T-helper 1 cell (primary cell): ENCODE data around the gene NPAS3.

Experiments used
- DNase-seq, 5 donors: peaks; one replicate each; pipeline ENCODE4 v3.0.0-alpha.2; 2012 to 2020

NPAS3 gene

GRCh38 chr14:32940711-32941667 is 2.3 kb downstream of the NPAS3 start:
- no peak for DNase-seq

DNA sequence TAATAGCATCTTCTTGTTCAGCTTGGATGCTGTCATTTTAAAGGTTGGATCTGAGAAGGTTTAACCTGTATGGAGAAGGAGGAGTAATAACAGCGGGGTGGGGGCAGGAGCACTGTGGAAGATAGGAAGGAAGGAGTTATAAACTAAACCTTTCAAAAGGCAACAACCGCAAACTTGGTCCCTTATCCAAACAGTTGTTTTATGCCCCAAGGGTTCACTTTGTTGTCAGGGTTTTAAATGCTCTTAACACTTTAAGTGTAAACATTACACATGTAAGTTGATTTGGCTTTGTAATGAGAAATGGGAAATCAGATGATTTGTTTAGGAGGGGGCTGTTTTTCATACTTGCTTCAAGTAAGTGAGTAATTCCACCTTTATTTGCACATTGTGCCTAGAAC is 3.0 kb downstream of the NPAS3 start:
- no peak for DNase-seq

- DNase-seq, result no peak
Measured at GRCh38 chr14:32947081-32947480, 8.4 kb downstream of the NPAS3 start.

DNA sequence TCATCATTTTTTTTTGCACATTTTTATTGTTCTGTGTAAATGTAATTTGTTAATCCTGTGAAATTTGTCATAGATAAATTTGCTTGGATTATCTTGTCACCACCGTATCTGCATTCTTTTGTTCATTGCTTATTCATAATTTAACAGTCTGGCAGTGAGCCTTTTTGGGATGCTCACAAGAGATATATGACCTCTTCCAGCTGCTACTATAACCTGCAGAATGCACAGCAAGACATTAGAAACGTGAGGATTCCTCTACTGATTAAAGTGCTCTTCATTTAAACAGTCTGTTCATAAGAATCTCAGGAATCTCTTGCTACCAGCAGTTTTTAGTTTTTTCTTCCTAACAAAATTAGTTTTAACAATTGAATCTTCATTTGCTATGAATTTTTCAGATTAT is 9.1 kb downstream of the NPAS3 start:
- DNase-seq, result no peak

- no peak for DNase-seq
Measured at GRCh38 chr14:32950584-32950983, 11.9 kb downstream of the NPAS3 start.

GRCh38 chr14:32967421-32967820 is 28.7 kb downstream of the NPAS3 start:
- no peak for DNase-seq

DNA sequence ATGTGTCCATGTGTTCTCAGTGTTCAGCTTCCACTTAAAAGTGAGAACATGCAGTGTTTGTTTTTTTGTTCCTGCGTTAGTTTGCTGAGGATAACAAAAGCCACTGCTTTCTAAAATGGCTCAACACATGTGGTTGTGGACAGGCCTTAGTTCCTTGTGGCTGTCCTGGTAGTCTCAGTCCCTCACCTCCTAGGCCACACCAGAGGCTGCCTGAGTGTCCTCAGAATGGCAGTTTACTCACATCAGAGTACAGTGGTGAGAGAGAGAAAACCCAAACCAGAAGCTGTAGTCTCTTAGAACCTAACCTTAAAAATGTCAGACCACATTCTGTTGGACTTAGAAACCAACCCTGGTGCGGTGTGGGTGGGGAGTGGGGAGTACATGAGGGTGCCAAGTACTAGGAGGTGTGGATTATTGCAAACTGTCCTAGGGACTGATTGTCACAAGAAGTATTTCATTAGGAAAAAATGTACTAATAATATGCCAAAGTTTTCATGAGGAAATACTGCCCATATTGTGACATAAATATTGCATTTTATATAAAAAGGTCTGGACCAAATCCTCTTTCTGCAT is 30.4 kb downstream of the NPAS3 start:
- no peak for DNase-seq

GRCh38 chr14:32977913-32978312 is 39.2 kb downstream of the NPAS3 start:
- DNase-seq, result no peak

- DNase-seq, result no peak
Measured at GRCh38 chr14:32978691-32979255, 40.1 kb downstream of the NPAS3 start.

DNA sequence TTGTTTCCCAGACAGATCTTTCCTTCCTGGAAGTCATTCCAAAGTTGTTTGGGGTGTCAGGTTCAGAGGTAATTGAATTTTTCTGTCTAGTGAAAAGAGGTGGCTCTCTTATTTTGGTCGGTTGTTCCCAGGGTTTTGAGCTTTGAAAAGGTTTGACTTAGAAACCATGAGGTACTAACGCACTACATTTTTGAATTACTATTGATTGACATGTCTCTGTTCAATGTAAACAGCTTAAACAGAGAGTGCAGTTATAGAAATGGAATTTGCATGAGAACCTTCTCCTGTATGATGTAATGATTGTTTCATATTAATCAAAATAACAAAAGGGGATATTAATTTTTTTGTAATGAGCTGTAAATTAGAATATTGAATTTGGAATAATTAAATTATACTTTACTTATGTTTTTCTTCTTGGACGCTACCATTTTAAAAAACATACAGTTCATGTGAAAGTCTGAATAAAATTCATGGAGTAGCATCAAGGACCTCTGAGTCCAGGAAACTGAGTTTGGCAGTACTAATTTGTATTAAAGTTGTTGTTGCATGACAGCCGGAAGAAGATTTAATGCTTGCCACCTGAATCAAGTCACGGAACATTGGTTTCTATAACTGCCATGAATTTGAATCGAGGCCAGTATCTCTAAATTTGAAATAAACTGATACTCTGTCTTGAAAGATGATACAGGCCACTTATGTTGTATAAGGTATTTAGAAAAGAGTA is 41.7 kb downstream of the NPAS3 start:
- no peak for DNase-seq

GRCh38 chr14:32980902-32981501 is 42.3 kb downstream of the NPAS3 start:
- DNase-seq, result no peak

DNA sequence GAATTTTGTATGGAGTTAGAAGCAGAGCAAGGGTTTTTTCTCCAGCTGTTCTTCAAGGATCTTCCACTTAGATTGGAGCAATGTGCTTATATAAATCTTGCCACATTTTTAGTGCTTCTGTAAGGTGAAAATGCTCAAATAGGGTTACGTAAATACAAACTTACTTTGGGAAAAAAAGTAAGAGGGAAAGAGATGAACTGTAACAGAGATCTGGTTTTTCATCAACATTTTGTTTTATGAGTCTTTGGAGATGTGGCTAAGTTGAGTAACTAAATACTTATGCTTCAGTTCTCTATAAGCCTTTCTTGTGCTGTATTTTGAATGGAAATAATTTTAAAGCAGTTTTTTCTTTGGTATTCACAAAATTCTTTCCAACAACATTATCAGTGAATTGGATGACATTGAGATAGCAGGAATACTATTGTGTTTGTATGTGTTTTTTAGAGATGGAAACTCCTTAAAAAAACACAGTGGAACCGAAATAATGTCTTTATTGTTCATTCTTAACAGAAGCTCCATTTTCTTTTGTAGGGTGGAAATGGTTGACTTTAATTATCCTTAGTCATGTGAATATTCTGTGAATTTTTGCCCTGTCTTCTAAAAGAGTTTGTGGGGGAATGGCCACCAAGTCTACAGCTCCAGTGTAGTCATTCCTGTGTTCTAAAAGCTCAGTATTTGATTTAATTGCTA is 45.7 kb downstream of the NPAS3 start:
- no peak for DNase-seq

DNA sequence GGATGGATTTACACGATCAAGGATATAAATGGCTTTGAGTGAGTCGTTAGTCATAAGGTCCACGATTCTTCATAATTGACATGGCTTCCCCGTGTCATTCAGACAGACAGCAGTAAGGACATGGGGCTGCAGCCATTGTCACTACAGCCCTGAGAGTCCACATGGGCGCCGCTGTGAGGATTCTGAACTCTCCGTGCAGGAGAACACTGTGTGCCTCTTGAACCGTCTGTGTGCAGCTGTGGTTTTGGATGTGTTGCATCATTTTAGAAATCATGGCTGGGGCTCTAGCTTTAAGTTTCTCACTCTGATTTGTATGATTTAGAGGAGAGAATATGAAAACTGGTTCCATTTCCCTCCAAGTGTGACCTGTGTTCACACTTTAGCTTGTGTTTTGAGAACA is 47.2 kb downstream of the NPAS3 start:
- DNase-seq, result no peak

- no peak for DNase-seq
Measured at GRCh38 chr14:32986791-32987540, 48.3 kb downstream of the NPAS3 start.

- DNase-seq, result no peak
Measured at GRCh38 chr14:32991691-32992090, 53.0 kb downstream of the NPAS3 start.

DNA sequence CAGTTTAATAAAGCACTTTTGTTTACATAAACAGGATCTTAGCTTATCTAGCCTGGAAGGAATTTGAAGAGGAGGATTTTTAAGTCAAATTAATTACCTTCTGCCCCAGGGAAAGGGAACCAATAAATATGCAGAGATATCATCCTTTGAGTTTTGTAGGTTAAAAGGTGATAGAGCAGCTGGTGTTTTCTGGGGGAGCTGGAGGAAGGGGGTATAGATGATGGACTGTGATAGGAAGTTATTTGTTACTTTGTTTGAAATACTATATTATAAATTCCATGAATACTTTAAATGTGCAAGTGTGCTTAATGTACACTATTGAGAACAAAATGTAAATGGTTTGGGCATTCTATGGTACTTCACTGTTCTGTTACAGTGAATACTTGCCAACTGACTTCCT is 55.2 kb downstream of the NPAS3 start:
- DNase-seq, result no peak

DNA sequence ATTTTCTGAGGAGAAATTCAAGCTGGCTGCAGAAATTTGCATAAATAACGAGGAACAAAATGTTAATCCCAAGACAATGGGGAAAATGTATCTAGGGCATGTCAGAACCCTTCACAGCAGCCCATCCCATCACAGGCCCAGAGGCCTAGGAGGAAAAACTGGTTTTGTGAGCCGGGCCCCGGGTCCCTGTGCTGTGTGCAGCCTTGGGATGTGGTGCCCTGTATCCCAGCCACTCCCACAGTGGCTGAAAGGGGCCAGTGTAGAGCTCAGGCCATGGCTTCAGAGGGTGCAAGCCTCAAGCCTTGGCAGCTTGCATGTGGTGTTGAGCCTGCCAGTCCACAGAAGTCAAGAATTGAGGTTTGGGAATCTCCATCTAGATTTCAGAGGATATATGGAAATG is 57.7 kb downstream of the NPAS3 start:
- DNase-seq, result no peak

DNA sequence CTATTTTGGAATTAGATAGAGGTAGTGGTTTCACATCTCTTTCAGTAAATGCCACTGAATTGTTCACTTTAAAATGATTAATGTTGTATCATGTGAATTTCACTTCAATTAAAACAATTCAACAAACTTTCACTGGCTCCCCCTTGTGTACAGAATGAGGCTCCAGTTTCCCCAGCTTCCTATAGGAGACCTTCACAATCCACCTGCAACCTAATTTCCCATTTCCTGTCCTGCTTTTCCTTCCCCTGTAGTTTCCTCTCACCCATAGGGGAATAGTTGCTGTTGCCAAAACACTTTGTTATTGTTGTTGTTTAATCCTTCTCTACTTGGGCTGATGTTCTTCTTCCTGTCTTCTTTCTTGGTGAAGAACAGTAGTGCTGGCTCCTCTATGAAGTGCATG is 59.8 kb downstream of the NPAS3 start:
- DNase-seq, result no peak

GRCh38 chr14:33009673-33010072 is 71.0 kb downstream of the NPAS3 start:
- DNase-seq, result no peak

- no peak for DNase-seq
Measured at GRCh38 chr14:33010495-33010894, 71.8 kb downstream of the NPAS3 start.

GRCh38 chr14:33014710-33015109 is 76.0 kb downstream of the NPAS3 start:
- DNase-seq, result no peak

DNA sequence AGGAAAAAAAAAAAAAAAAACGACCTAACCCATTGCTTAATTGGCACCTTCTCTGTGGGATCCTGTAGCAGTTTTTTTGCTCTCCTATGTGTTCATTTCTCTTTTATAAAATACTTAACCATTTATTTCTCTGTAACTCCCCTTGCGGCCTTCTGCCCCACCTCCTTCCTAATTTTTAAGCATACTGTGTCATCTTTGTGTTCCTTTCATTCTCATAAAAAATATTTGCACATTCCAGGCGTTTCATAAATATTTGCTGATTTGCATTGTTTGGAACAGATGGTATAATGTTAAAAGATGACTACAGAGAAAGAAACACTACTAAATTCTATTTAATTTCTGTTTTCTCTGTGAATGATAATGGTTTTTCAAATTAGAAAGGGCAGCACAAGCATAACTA is 77.9 kb downstream of the NPAS3 start:
- DNase-seq, result no peak
